Measurements from ENCODE around the gene TENM4.

- TF ChIP-seq MIER2 (CRISPR knock-in tag; IDR thresholded peaks at IDR 0.05) (no peak), KDM5A (IDR thresholded peaks at IDR 0.05; ENCODE audit: borderline replicate concordance, low read length) (no peak), POLR2AphosphoS2 (IDR thresholded peaks at IDR 0.05; ENCODE audit: low read depth, low read length) (no peak), BATF2 (CRISPR knock-in tag; IDR thresholded peaks at IDR 0.05) (no peak), RBM22 (optimal IDR thresholded peaks at IDR 0.05; ENCODE audit: low read length) (no peak), CTCF (CRISPR knock-in tag; IDR thresholded peaks at IDR 0.05) (no peak)
These were observed 634.4 kb downstream of the TENM4 start for GRCh38 chr11:78806214-78807004.

All from HepG2 (cell line).